ENCODE measurements around the gene C19orf44. TPM values are rescaled to one million over a fixed set of nuclear protein-coding genes. Genes with fewer than 3 reads are reported as not detected.
"Not testable (repeated sequence)": the region's sequence is repeated elsewhere in the genome, so short reads cannot be mapped to it uniquely, and the experiment has no call there.

The C19orf44 gene
- total and polyA plus RNA-seq, 3 donors from 2014 or later = 13.6 to 40.9 (median 35.4) TPM

- Histone ChIP-seq H3K9me3 (no peaks in the 10 kb centered on the region), H3K36me3 (ENCODE audit: low read depth, missing control alignments) (no peaks in the 10 kb centered on the region), H3K27me3 (no peaks in the 10 kb centered on the region), H3K4me1 (peaks cover 33% of the 10 kb centered on the region), H3K4me3 (no peak overlapping the region), H3K27ac (no peak overlapping the region)
- intact Hi-C loops (cut with DNase I; ENCODE audit: low total_unique reads) = no loop called here
- 54 to 79% methylated on average over 6 of the region's 6 CpGs for WGBS, 2 donors
- DNase-seq = no peak
- no peak for TF ChIP-seq POLR2A (IDR thresholded peaks at IDR 0.05)
- TF ChIP-seq, protein P1, sequence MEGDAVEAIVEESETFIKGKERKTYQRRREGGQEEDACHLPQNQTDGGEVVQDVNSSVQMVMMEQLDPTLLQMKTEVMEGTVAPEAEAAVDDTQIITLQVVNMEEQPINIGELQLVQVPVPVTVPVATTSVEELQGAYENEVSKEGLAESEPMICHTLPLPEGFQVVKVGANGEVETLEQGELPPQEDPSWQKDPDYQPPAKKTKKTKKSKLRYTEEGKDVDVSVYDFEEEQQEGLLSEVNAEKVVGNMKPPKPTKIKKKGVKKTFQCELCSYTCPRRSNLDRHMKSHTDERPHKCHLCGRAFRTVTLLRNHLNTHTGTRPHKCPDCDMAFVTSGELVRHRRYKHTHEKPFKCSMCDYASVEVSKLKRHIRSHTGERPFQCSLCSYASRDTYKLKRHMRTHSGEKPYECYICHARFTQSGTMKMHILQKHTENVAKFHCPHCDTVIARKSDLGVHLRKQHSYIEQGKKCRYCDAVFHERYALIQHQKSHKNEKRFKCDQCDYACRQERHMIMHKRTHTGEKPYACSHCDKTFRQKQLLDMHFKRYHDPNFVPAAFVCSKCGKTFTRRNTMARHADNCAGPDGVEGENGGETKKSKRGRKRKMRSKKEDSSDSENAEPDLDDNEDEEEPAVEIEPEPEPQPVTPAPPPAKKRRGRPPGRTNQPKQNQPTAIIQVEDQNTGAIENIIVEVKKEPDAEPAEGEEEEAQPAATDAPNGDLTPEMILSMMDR (IDR thresholded peaks at IDR 0.05) = no peak
These were observed 28.6 kb upstream of the C19orf44 start for GRCh38 chr19:16467581-16467980.

GRCh38 chr19:16470541-16470910, 25.7 kb upstream of the C19orf44 start:
- Histone ChIP-seq H3K4me1 (peaks cover 25% of the 10 kb centered on the region), H3K27ac (no peak overlapping the region), H3K4me3 (peak overlapping the region in 1 of 2 donors; percentile 81), H3K9me3 (no peaks in the 10 kb centered on the region), H3K36me3 (ENCODE audit: low read depth, missing control alignments) (no peaks in the 10 kb centered on the region), H3K27me3 (no peaks in the 10 kb centered on the region)
- 16 to 22% methylated on average over 7 of the region's 7 CpGs for WGBS, 2 donors
- intact Hi-C loops (cut with DNase I; ENCODE audit: low total_unique reads) = no loop called here
- TF ChIP-seq, protein P1 (IDR thresholded peaks at IDR 0.05) = no peak
- TF ChIP-seq POLR2A (IDR thresholded peaks at IDR 0.05) = no peak
- no peak for DNase-seq

DNA sequence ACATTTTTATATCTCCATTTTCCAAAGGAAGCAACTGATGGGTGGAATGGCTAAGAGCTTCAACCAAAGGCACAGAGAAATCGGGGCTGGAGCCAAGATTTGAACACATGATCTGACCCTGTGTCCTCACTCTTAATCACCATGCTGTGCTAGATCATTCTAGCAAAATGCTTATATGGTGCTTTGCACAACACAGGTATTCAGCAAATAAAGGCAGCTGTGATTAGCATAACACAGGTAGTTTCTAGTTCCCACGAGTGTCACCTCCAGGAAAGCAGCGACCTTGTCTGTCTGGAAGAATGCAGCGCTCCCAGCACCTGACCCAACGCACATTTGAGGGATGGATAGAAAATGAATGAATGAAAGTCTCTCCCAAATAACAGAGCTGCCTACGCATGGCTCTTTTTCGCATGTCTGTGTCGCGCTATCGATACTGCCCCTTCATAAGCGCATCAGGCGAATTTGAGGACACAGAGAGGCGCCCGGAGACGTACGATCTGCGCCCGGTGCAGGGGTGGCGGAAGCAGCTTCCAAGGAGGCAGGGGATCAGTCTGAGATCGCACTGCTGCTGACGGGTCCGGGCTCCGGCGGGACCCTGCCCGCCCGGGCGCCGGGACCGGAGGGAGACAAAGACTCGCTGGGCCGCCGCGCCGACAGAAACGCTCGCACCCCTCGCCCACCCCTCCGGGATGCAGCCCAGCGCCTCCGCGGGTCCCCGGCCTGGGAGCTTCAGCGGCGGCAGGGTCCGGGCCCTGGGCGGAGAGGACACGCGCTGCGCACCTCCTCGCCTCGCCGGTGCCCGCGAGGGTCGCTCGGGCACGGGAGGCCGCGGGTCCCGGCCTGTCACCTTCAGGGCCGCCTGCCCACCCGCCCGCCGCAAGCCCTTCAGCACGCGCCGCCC, 25.0 kb upstream of the C19orf44 start:
- intact Hi-C loops (cut with DNase I; ENCODE audit: low total_unique reads) = no loop called here
- Histone ChIP-seq H3K27me3 (no peaks in the 10 kb centered on the region), H3K27ac (peak overlapping the region in 1 of 2 donors; percentile 87), H3K4me3 (peak overlapping the region; percentile 81 to 97), H3K36me3 (ENCODE audit: low read depth, missing control alignments) (no peaks in the 10 kb centered on the region), H3K4me1 (peaks cover 25% of the 10 kb centered on the region), H3K9me3 (no peaks in the 10 kb centered on the region)
- 1 to 2% methylated on average over 14 to 34 of the region's 67 CpGs for WGBS, 2 donors
- no peak for DNase-seq
- TF ChIP-seq, protein P1 (IDR thresholded peaks at IDR 0.05) = no peak
- TF ChIP-seq POLR2A (IDR thresholded peaks at IDR 0.05) = no peak

DNA sequence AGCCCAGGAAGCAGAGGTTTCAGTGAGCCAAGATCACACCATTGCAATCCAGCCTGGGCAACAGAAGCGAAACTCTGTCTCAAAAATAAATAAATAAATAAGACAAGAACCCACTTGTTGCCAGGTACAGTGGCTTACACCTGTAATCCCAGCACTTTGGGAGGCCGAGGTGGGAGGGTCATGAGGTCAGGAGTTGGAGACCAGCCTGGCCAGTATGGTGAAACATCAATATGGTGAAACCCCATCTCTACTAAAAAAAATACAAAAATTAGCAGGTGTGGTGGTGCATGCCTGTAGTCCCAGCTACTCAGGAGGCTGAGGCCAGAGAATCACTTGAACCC, 23.7 kb upstream of the C19orf44 start:
- H3K27me3 ChIP-seq; DNase-seq; H3K9me3 ChIP-seq; H3K36me3 ChIP-seq (ENCODE audit: low read depth, missing control alignments); intact Hi-C loops (cut with DNase I; ENCODE audit: low total_unique reads): not testable (repeated sequence)
- WGBS, 2 donors = 50 to 60% methylated on average over 2 of the region's 2 CpGs
- H3K4me3 ChIP-seq = peak overlapping the region in 1 of 2 donors; percentile 81
- peaks cover 25% of the 10 kb centered on the region for H3K4me1 ChIP-seq
- H3K27ac ChIP-seq = peak overlapping the region in 1 of 2 donors; percentile 28

DNA sequence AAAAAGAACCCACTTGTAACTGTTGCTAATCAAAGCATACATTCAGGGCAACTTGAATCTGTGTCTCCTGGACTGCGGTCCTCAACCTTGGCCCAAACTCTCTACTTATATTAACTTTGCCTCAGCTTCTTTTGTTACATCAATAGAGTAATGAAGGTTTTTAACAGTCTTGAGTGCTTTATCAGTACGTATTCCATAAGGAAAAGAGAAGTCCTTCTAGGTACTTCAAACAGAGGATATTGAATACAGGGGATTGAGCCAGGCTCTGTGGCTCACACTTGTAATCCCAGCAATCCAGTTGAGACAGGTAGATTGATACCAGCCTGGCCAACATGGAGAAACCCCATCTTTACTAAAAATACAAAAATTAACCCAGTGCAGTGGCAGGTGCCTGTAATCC, 23.2 kb upstream of the C19orf44 start:
- Histone ChIP-seq H3K27me3 (no peaks in the 10 kb centered on the region), H3K36me3 (ENCODE audit: low read depth, missing control alignments) (no peaks in the 10 kb centered on the region), H3K4me1 (peaks cover 25% of the 10 kb centered on the region), H3K27ac (no peak overlapping the region), H3K4me3 (no peak overlapping the region), H3K9me3 (no peaks in the 10 kb centered on the region)
- TF ChIP-seq, protein P1 (IDR thresholded peaks at IDR 0.05) = no peak
- TF ChIP-seq POLR2A (IDR thresholded peaks at IDR 0.05) = no peak
- 72 to 81% methylated on average over 2 of the region's 2 CpGs for WGBS, 2 donors
- DNase-seq = no peak
- intact Hi-C loops (cut with DNase I; ENCODE audit: low total_unique reads) = no loop called here
